AG04449 (cell line): Measurements from ENCODE around the gene ZBTB4.

ENCODE experiments used
- CTCF ChIA-PET: fragments of 350-600 bp; formaldehyde crosslinking; extraction: SDS; loops from one replicate; lab custom pipeline; 2021; ENCODE audit warnings: antibody characterized with exemption; lab: Yijun Ruan, JAX
- POLR2A ChIA-PET: fragments of 400-600, 350-600 bp; formaldehyde crosslinking; extraction: SDS; loops from one replicate; lab custom pipeline; 2020; ENCODE audit warnings: antibody characterized with exemption, inconsistent platforms; lab: Yijun Ruan, JAX
- DNase-seq: peaks from one replicate; pipeline ENCODE4 v3.0.0-alpha.2; 2010; ENCODE audit warnings: low read depth, low spot score
- H3K4me3 ChIP-seq: 2 replicates; pipeline ENCODE4 v1.5.1; 2011; ENCODE audit warnings: low read depth, mild to moderate bottlenecking, control low read depth, low read length
- TF ChIP-seq, protein P1 (sequence below): IDR thresholded peaks from one replicate; pipeline ENCODE4 v1.5.1; 2011; ENCODE audit warnings: mild to moderate bottlenecking, moderate library complexity, low read length, control low read depth, inconsistent platforms; ENCODE audit not compliant: insufficient read depth; ENCODE audit errors: missing control alignments

Gene ZBTB4

GRCh38 chr17:7508145-7508544 lies 28.7 kb upstream of the ZBTB4 start:
- no peak overlapping the region for H3K4me3 ChIP-seq
- DNase-seq: no peak
- TF ChIP-seq, protein P1, sequence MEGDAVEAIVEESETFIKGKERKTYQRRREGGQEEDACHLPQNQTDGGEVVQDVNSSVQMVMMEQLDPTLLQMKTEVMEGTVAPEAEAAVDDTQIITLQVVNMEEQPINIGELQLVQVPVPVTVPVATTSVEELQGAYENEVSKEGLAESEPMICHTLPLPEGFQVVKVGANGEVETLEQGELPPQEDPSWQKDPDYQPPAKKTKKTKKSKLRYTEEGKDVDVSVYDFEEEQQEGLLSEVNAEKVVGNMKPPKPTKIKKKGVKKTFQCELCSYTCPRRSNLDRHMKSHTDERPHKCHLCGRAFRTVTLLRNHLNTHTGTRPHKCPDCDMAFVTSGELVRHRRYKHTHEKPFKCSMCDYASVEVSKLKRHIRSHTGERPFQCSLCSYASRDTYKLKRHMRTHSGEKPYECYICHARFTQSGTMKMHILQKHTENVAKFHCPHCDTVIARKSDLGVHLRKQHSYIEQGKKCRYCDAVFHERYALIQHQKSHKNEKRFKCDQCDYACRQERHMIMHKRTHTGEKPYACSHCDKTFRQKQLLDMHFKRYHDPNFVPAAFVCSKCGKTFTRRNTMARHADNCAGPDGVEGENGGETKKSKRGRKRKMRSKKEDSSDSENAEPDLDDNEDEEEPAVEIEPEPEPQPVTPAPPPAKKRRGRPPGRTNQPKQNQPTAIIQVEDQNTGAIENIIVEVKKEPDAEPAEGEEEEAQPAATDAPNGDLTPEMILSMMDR: no peak
- CTCF ChIA-PET: interaction anchor here (0.8 to 2.5 kb wide), 7 partner anchors 12 to 153 kb away, joined by 3 to 12 read pairs (median 3); partner anchors contain the start of genes SENP3, SOX15, TMEM102 and TMEM95
- POLR2A ChIA-PET: no interaction called here

DNA sequence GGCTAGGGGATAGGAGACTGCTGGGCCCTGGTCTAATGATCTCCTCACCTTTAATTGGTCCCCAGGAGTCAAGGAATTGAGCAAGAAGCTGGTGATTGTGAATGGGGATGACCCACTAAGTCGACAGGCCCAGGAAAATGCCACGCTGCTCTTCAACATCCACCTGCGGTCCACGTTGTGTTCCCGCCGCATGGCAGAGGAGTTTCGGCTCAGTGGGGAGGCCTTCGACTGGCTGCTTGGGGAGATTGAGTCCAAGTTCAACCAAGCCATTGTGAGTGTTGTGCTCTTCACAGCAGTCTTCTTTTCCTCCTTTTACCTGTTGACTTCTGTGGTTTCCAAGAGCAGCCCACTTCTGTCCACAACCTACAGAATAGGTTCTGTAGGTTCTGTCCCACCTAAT lies 24.1 kb upstream of the ZBTB4 start:
- no peak for DNase-seq
- CTCF ChIA-PET: interaction anchor here (1.2 to 6.0 kb wide), 2 partner anchors 10 to 58 kb away, joined by 3 to 63 read pairs; partner anchors contain the start of gene SENP3
- no peak overlapping the region for H3K4me3 ChIP-seq
- POLR2A ChIA-PET: no interaction called here
- TF ChIP-seq, protein P1: no peak

DNA sequence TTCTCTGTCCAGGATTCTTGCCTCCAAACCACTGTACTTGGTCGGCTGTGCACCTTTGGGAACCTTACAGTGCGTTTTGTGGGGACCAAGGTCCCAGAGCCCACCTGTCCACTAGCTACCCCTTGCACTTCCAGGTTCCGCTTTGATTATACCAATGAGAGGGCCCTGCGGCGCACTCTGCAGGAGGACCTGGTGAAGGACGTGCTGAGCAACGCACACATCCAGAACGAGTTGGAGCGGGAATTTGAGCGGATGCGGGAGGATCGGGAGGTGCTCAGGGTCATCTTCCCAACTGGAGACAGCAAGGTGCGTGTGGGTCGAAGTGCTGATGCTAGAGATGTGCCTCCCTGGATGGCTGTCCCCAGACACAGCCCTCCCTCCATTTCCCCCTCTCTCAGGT lies 23.6 kb upstream of the ZBTB4 start:
- DNase-seq: no peak
- H3K4me3 ChIP-seq: no peak overlapping the region
- ChIA-PET CTCF (interaction anchor here (0.7 to 6.0 kb wide), 4 partner anchors 10 to 146 kb away, joined by 3 to 63 read pairs (median 4); partner anchors contain the start of gene SENP3), POLR2A (interaction anchor here (0.6 kb wide), 1 partner anchor 62 kb away, joined by 3 read pairs; no protein-coding TSS in a partner anchor)
- TF ChIP-seq, protein P1: peak; percentile 16

- POLR2A ChIA-PET: interaction anchor here (0.6 kb wide), 1 partner anchor 61 kb away, joined by 3 read pairs; no protein-coding TSS in a partner anchor
- TF ChIP-seq, protein P1: no peak
Measured at GRCh38 chr17:7502171-7502847, 22.9 kb upstream of the ZBTB4 start.

DNA sequence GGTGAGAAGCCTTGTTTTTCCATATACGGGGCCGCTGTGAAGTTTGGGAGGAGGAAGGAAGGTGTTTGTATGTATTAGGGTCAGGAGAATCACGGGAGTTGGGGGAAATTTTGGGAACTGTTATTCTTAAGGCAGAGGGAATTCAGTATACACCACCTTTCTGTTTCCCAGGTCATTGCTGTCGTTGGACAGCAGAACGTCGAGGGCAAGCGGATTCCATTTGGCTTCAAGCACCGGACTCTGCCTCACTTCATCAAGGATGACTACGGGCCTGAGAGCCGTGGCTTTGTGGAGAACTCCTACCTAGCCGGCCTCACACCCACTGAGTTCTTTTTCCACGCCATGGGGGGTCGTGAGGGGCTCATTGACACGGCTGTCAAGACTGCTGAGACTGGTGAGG lies 22.3 kb upstream of the ZBTB4 start:
- ChIA-PET CTCF (interaction anchor here (1.4 to 6.0 kb wide), 3 partner anchors 12 to 145 kb away, joined by 3 to 63 read pairs (median 9); no protein-coding TSS in a partner anchor), POLR2A (no interaction called here)
- no peak overlapping the region for H3K4me3 ChIP-seq
- TF ChIP-seq, protein P1: no peak
- DNase-seq: no peak

More at GRCh38 chr17:7502171-7502847, 22.9 kb upstream of the ZBTB4 start:
- CTCF ChIA-PET: interaction anchor here (0.7 to 6.0 kb wide), 5 partner anchors 11 to 146 kb away, joined by 3 to 63 read pairs (median 4); partner anchors contain the start of gene SENP3
- H3K4me3 ChIP-seq: no peak overlapping the region
- DNase-seq: no peak

GRCh38 chr17:7499161-7499560 lies 19.7 kb upstream of the ZBTB4 start:
- no peak overlapping the region for H3K4me3 ChIP-seq
- ChIA-PET CTCF (interaction anchor here (6.5 kb wide), 1 partner anchor 15 kb away, joined by 48 read pairs; no protein-coding TSS in a partner anchor), POLR2A (interaction anchor here (0.7 kb wide), 1 partner anchor 14 kb away, joined by 3 read pairs; no protein-coding TSS in a partner anchor)
- no peak for DNase-seq
- TF ChIP-seq, protein P1: no peak
